OCI-LY1 (cell line): ENCODE measurements around the gene FMN2.

Experiments
- EZH2 ChIP-seq: fragments of 200-600 bp; sonication (generic), shearing (Covaris generic); IDR thresholded peaks from 2 replicates; pipeline ENCODE4 v1.8.0; 2017; ENCODE audit warnings: borderline replicate concordance, mixed run types, mild to moderate bottlenecking, antibody characterized with exemption, low read length, moderate library complexity, mixed read lengths
- TF ChIP-seq, protein P1 (sequence below): fragments of 200-600 bp; sonication (generic), shearing (Covaris generic); IDR thresholded peaks from 2 replicates; pipeline ENCODE4 v1.5.1; 2017; ENCODE audit warnings: mild to moderate bottlenecking, antibody characterized with exemption, low read length, moderate library complexity, mixed read lengths

- TF ChIP-seq, protein P1, sequence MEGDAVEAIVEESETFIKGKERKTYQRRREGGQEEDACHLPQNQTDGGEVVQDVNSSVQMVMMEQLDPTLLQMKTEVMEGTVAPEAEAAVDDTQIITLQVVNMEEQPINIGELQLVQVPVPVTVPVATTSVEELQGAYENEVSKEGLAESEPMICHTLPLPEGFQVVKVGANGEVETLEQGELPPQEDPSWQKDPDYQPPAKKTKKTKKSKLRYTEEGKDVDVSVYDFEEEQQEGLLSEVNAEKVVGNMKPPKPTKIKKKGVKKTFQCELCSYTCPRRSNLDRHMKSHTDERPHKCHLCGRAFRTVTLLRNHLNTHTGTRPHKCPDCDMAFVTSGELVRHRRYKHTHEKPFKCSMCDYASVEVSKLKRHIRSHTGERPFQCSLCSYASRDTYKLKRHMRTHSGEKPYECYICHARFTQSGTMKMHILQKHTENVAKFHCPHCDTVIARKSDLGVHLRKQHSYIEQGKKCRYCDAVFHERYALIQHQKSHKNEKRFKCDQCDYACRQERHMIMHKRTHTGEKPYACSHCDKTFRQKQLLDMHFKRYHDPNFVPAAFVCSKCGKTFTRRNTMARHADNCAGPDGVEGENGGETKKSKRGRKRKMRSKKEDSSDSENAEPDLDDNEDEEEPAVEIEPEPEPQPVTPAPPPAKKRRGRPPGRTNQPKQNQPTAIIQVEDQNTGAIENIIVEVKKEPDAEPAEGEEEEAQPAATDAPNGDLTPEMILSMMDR, result no peak
- TF ChIP-seq EZH2, result no peak
These were observed 331.7 kb downstream of the FMN2 start for GRCh38 chr1:240423246-240423924.
